CD4-positive, alpha-beta T cell (primary cell): ENCODE results near the gene PKN2. TPM values are rescaled to one million over a fixed set of nuclear protein-coding genes. Genes with fewer than 3 reads are reported as not detected.

ENCODE experiments used
- ATAC-seq: fragments of 200-7000 bp; cut with Tn5 transposase; one replicate; pipeline ENCODE4 v1.10.0; 2022; ENCODE audit warnings: mild to moderate bottlenecking; ENCODE audit not compliant: poor library complexity
- CTCF ChIA-PET: fragments of 350-600 bp; sonication (Branson Sonifier 250); formaldehyde crosslinking; loops from one replicate; lab custom pipeline; 2021; ENCODE audit warnings: antibody characterized with exemption, inconsistent platforms; lab: Charles Lee
- POLR2A ChIA-PET: fragments of 350-600 bp; sonication (Branson Sonifier 250); formaldehyde crosslinking; loops from one replicate; lab custom pipeline; 2021; ENCODE audit warnings: antibody characterized with exemption, inconsistent platforms; lab: Charles Lee
- DNase-seq, 14 experiments: peaks; one replicate each; pipeline ENCODE4 v3.0.0-alpha.2; 2013 to 2020; ENCODE audit warnings: mixed read lengths in 2 of 14
- H3K27ac ChIP-seq, 2 donors: one replicate each; pipeline versions ENCODE4 v1.5.1 to v1.7.0; 2013; ENCODE audit warnings: low read length in 2 of 2, low read depth in 1 of 2, mild to moderate bottlenecking in 1 of 2
- H3K27me3 ChIP-seq, 2 experiments: 1 replicate in 1 of 2; 2 replicates in 1 of 2; pipeline versions ENCODE4 v1.6.1 to v1.7.0; 2013; ENCODE audit warnings: low read length in 2 of 2, control low read depth in 1 of 2, mild to moderate bottlenecking in 1 of 2, moderate library complexity in 1 of 2; ENCODE audit not compliant: insufficient read depth in 2 of 2, control insufficient read depth in 1 of 2
- H3K36me3 ChIP-seq: one replicate; pipeline ENCODE4 v1.6.1; 2013; ENCODE audit warnings: low read length, control low read depth; ENCODE audit not compliant: insufficient read depth
- H3K4me1 ChIP-seq: one replicate; pipeline ENCODE4 v1.6.1; 2013; ENCODE audit warnings: low read length, control low read depth; ENCODE audit not compliant: insufficient read depth
- H3K4me3 ChIP-seq: one replicate; pipeline ENCODE4 v1.5.1; 2013; ENCODE audit warnings: mild to moderate bottlenecking, low read length, moderate library complexity
- H3K9me3 ChIP-seq, 2 experiments: 1 replicate in 1 of 2; 2 replicates in 1 of 2; pipeline versions ENCODE4 v1.6.1 to v1.7.0; 2013; ENCODE audit warnings: low read length in 2 of 2, mild to moderate bottlenecking in 2 of 2, control low read depth in 1 of 2, moderate library complexity in 1 of 2; ENCODE audit not compliant: control insufficient read depth in 1 of 2, insufficient read depth in 1 of 2
- H3K27ac Mint-ChIP-seq: one replicate; pipeline ENCODE4 v1.8.0; 2020; ENCODE audit warnings: mixed read lengths
- H3K27me3 Mint-ChIP-seq: one replicate; pipeline ENCODE4 v1.8.0; 2021; ENCODE audit warnings: mixed read lengths
- H3K36me3 Mint-ChIP-seq: one replicate; pipeline ENCODE4 v1.8.0; 2021; ENCODE audit warnings: low read depth, mixed read lengths
- H3K4me1 Mint-ChIP-seq: one replicate; pipeline ENCODE4 v1.8.0; 2021; ENCODE audit warnings: low read depth, mixed read lengths
- H3K4me3 Mint-ChIP-seq: one replicate; pipeline ENCODE4 v1.8.0; 2020; ENCODE audit warnings: mild to moderate bottlenecking, mixed read lengths
- H3K9me3 Mint-ChIP-seq: one replicate; pipeline ENCODE4 v1.8.0; 2020; ENCODE audit warnings: mixed read lengths
- intact Hi-C, 2 experiments: fragments of 100-400 bp; cut with DNase I in 1 of 2; cut with micrococcal nuclease in 1 of 2; formaldehyde crosslinking; loops; one replicate each; pipeline versions ENCODE4 v1.15.1 to v1.9.0; 2023 to 2025; cut with DNase I, micrococcal nuclease
- total RNA-seq, 174 experiments: library from RNA in 2 of 174; stranded (reverse) in 2 of 174; gene quantifications; one replicate each; pipeline ENCODE4 v1.2.3 and lab custom pipeline; 2021 to 2026
- TF ChIP-seq, protein P1 (sequence below): fragments of 200-600 bp; IDR thresholded peaks from one replicate; pipeline ENCODE4 v1.8.0; 2022; ENCODE audit warnings: antibody characterized with exemption, mild to moderate bottlenecking

The PKN2 gene
- total RNA-seq, 2 experiments from 2014 or later: 38.8 to 41.4 TPM

DNA sequence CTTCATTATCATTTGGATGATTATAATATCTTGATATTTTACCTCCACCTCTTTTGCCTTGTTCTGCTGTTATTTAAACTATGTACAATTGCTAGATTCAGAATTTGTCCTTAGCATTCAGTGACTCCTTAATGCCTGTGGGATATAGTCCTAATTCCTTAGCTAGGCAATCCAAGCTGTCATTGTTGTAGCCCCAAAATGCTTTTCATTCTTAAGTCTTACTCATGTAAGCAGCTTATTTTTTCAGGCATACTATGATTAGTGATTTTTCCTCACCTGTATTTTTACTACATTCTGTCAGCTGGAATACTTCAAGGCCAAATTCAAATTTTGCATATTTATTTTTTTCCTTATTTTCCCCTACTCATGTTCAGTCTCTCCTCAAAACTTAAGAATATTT lies 13.4 kb downstream of the PKN2 start:
- Histone ChIP-seq H3K4me3 (no peak overlapping the region), H3K27ac (no peak overlapping the region), H3K36me3 (no peaks in the 10 kb centered on the region), H3K27me3 (no peaks in the 10 kb centered on the region), H3K4me1 (no peaks in the 10 kb centered on the region), H3K9me3 (no peaks in the 10 kb centered on the region)
- no peak for ATAC-seq
- no peak for DNase-seq
- POLR2A ChIA-PET: interaction anchor here (1.7 kb wide), 1 partner anchor 13 kb away, joined by 8 read pairs; the partner anchor contains the start of gene PKN2
- H3K4me1 Mint-ChIP-seq: peaks cover 73% of the 10 kb centered on the region
- no peaks in the 10 kb centered on the region for H3K9me3 Mint-ChIP-seq
- CTCF ChIA-PET: no interaction called here
- no peak overlapping the region for H3K4me3 Mint-ChIP-seq
- H3K27me3 Mint-ChIP-seq: no peaks in the 10 kb centered on the region
- H3K36me3 Mint-ChIP-seq: peaks cover 46% of the 10 kb centered on the region
- TF ChIP-seq, protein P1, sequence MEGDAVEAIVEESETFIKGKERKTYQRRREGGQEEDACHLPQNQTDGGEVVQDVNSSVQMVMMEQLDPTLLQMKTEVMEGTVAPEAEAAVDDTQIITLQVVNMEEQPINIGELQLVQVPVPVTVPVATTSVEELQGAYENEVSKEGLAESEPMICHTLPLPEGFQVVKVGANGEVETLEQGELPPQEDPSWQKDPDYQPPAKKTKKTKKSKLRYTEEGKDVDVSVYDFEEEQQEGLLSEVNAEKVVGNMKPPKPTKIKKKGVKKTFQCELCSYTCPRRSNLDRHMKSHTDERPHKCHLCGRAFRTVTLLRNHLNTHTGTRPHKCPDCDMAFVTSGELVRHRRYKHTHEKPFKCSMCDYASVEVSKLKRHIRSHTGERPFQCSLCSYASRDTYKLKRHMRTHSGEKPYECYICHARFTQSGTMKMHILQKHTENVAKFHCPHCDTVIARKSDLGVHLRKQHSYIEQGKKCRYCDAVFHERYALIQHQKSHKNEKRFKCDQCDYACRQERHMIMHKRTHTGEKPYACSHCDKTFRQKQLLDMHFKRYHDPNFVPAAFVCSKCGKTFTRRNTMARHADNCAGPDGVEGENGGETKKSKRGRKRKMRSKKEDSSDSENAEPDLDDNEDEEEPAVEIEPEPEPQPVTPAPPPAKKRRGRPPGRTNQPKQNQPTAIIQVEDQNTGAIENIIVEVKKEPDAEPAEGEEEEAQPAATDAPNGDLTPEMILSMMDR: no peak
- H3K27ac Mint-ChIP-seq: no peak overlapping the region
- intact Hi-C loops: no loop called here

DNA sequence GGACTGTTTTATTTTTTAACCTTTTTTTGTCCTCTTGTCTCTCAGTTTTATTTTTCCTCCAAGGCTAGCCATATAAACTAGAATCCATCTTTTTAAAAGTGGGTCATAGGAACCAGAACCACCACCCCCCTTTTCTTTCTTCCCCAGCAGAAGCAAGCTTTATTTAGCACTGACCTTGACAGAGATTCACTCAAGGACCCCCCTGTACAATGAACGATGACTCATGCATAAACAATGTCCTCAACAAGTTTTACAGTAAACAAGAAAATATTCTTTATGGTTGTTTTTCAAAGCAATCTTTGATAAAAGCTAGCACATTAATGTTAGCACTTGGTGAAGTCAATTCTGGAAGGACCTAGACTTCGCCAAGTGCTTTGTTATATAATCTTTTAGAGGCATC lies 14.1 kb downstream of the PKN2 start:
- TF ChIP-seq, protein P1: no peak
- POLR2A ChIA-PET: interaction anchor here (1.7 kb wide), 1 partner anchor 14 kb away, joined by 8 read pairs; the partner anchor contains the start of gene PKN2
- CTCF ChIA-PET: no interaction called here
- ATAC-seq: no peak
- Histone ChIP-seq H3K36me3 (no peaks in the 10 kb centered on the region), H3K4me1 (no peaks in the 10 kb centered on the region), H3K27ac (no peak overlapping the region), H3K27me3 (no peaks in the 10 kb centered on the region), H3K9me3 (no peaks in the 10 kb centered on the region), H3K4me3 (no peak overlapping the region)
- no peak overlapping the region for H3K4me3 Mint-ChIP-seq
- H3K27ac Mint-ChIP-seq: no peak overlapping the region
- peaks cover 76% of the 10 kb centered on the region for H3K4me1 Mint-ChIP-seq
- H3K27me3 Mint-ChIP-seq: no peaks in the 10 kb centered on the region
- intact Hi-C loops: no loop called here
- H3K36me3 Mint-ChIP-seq: peaks cover 43% of the 10 kb centered on the region
- H3K9me3 Mint-ChIP-seq: no peaks in the 10 kb centered on the region
- DNase-seq: no peak

DNA sequence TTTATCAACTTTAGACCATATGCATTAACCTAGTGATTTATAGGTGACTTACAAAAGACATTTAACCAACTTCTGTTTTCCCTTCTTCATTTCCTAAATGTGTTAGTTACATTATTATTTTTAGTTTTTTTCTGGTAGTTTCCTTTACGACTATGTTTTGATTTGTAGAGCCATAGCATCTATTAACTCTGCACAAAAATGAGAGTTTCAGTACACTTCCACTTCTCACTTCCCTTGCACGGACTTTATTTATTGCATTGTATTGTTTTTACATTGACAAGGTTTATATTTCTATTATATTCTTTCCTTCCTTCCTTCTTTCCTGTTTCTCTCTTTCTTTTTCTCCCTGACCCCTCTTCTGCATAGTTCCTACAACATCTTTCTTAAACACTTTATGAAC lies 14.7 kb downstream of the PKN2 start:
- H3K4me3 Mint-ChIP-seq: no peak overlapping the region
- no peaks in the 10 kb centered on the region for H3K9me3 ChIP-seq
- H3K4me1 Mint-ChIP-seq: peaks cover 72% of the 10 kb centered on the region
- ChIA-PET POLR2A (no interaction called here), CTCF (no interaction called here)
- peaks cover 41% of the 10 kb centered on the region for H3K36me3 Mint-ChIP-seq
- no peak overlapping the region for H3K4me3 ChIP-seq
- no peak overlapping the region for H3K27ac ChIP-seq
- ATAC-seq (no peak), DNase-seq (no peak)
- TF ChIP-seq, protein P1: no peak
- no peak overlapping the region for H3K27ac Mint-ChIP-seq
- no peaks in the 10 kb centered on the region for H3K27me3 Mint-ChIP-seq
- intact Hi-C loops: no loop called here
- H3K4me1 ChIP-seq: no peaks in the 10 kb centered on the region
- no peaks in the 10 kb centered on the region for H3K27me3 ChIP-seq
- H3K9me3 Mint-ChIP-seq: no peaks in the 10 kb centered on the region
- no peaks in the 10 kb centered on the region for H3K36me3 ChIP-seq
